Measurements from ENCODE around the gene CDC42BPB. TPM values are rescaled to one million over a fixed set of nuclear protein-coding genes. Genes with fewer than 3 reads are reported as not detected.
A peak's percentile ranks its signal among the peaks of the same experiment; 100 is the strongest.

Gene CDC42BPB
- total RNA-seq, 4 donors from 2014 or later = 145 to 255 (median 197) TPM

GRCh38 chr14:103091883-103092222, 34.5 kb upstream of the CDC42BPB start:
- no peaks in the 10 kb centered on the region for H3K36me3 ChIP-seq
- no peaks in the 10 kb centered on the region for H3K9me3 ChIP-seq
- peak overlapping the region; percentile 0 to 39 (median 24) for H3K27ac ChIP-seq
- no peaks in the 10 kb centered on the region for H3K27me3 ChIP-seq
- peak overlapping the region; percentile 45 to 62 (median 58) for H3K4me3 ChIP-seq
- peaks cover 0 to 38% (median 10%) of the 10 kb centered on the region in 4 donors for H3K4me1 ChIP-seq
- no peak for DNase-seq
- no peak for TF ChIP-seq CTCF (IDR thresholded peaks at IDR 0.05)
- no peak for TF ChIP-seq POLR2A (IDR thresholded peaks at IDR 0.05)

GRCh38 chr14:103091041-103091882, 33.9 kb upstream of the CDC42BPB start:
- Histone ChIP-seq H3K27me3 (no peaks in the 10 kb centered on the region), H3K9me3 (no peaks in the 10 kb centered on the region), H3K27ac (peak overlapping the region; percentile 0 to 39 (median 24)), H3K4me3 (peak overlapping the region; percentile 45 to 62 (median 58)), H3K36me3 (no peaks in the 10 kb centered on the region), H3K4me1 (peaks cover 0 to 35% (median 10%) of the 10 kb centered on the region in 4 donors)
- peak; percentile 78 to 90 (median 84) for DNase-seq
- TF ChIP-seq CTCF (IDR thresholded peaks at IDR 0.05) = peak; percentile 31 to 72 (median 61)
- TF ChIP-seq POLR2A (IDR thresholded peaks at IDR 0.05) = peak in 1 of 2 donors; percentile 16

- H3K9me3 ChIP-seq = no peaks in the 10 kb centered on the region
- no peak overlapping the region for H3K4me3 ChIP-seq
- no peak overlapping the region for H3K27ac ChIP-seq
- no peak for DNase-seq
- H3K4me1 ChIP-seq = peaks cover 0 to 28% (median 10%) of the 10 kb centered on the region in 4 donors
- TF ChIP-seq POLR2A (IDR thresholded peaks at IDR 0.05) = no peak
- TF ChIP-seq CTCF (IDR thresholded peaks at IDR 0.05) = no peak
- no peaks in the 10 kb centered on the region for H3K36me3 ChIP-seq
- no peaks in the 10 kb centered on the region for H3K27me3 ChIP-seq
Observed at GRCh38 chr14:103090481-103091020, 33.2 kb upstream of the CDC42BPB start.

- TF ChIP-seq POLR2A (IDR thresholded peaks at IDR 0.05) = no peak
- TF ChIP-seq CTCF (IDR thresholded peaks at IDR 0.05) = no peak
- Histone ChIP-seq H3K36me3 (no peaks in the 10 kb centered on the region), H3K27ac (no peak overlapping the region), H3K4me1 (peaks cover 0 to 26% (median 10%) of the 10 kb centered on the region in 4 donors), H3K9me3 (no peaks in the 10 kb centered on the region), H3K27me3 (no peaks in the 10 kb centered on the region), H3K4me3 (no peak overlapping the region)
- no peak for DNase-seq
Observed at GRCh38 chr14:103089386-103090335, 32.3 kb upstream of the CDC42BPB start.

GRCh38 chr14:103088921-103089320, 31.6 kb upstream of the CDC42BPB start:
- peaks cover 0 to 23% (median 10%) of the 10 kb centered on the region in 4 donors for H3K4me1 ChIP-seq
- no peak for TF ChIP-seq POLR2A (IDR thresholded peaks at IDR 0.05)
- TF ChIP-seq CTCF (IDR thresholded peaks at IDR 0.05) = no peak
- H3K36me3 ChIP-seq = no peaks in the 10 kb centered on the region
- peaks cover 0 to 5% of the 10 kb centered on the region in 2 donors for H3K27me3 ChIP-seq
- H3K9me3 ChIP-seq = no peaks in the 10 kb centered on the region
- no peak overlapping the region for H3K4me3 ChIP-seq
- H3K27ac ChIP-seq = no peak overlapping the region
- no peak for DNase-seq

Data from Peyer's patch (tissue), 4 donors.